Mesothelial cell of epicardium (in vitro differentiated cells): ENCODE results near the gene SLC26A8. TPM values are rescaled to one million over a fixed set of nuclear protein-coding genes. Genes with fewer than 3 reads are reported as not detected.

ENCODE experiments used
- DNase-seq, 2 experiments: peaks; one replicate each; pipeline ENCODE4 v3.0.0; 2021; ENCODE audit warnings: low spot score in 2 of 2; ENCODE audit not compliant: unreplicated experiment in 2 of 2
- H3K27ac Mint-ChIP-seq: 2 replicates; pipeline ENCODE4 v1.8.0; 2021; ENCODE audit warnings: mixed read lengths
- H3K27me3 Mint-ChIP-seq: 2 replicates; pipeline ENCODE4 v1.8.0; 2021; ENCODE audit warnings: low read depth, mixed read lengths
- H3K36me3 Mint-ChIP-seq: 2 replicates; pipeline ENCODE4 v1.8.0; 2021; ENCODE audit warnings: mixed read lengths
- H3K4me1 Mint-ChIP-seq: 2 replicates; pipeline ENCODE4 v1.8.0; 2021; ENCODE audit warnings: mixed read lengths
- H3K4me3 Mint-ChIP-seq: 2 replicates; pipeline ENCODE4 v1.8.0; 2021; ENCODE audit warnings: mild to moderate bottlenecking, moderate library complexity, mixed read lengths
- H3K9me3 Mint-ChIP-seq: 2 replicates; pipeline ENCODE4 v1.8.0; 2021; ENCODE audit warnings: mixed read lengths
- CTCF ChIP-seq: fragments of 200-600 bp; sonication (generic); IDR thresholded peaks from one replicate; pipeline ENCODE4 v1.5.0; 2021; ENCODE audit warnings: antibody characterized with exemption; ENCODE audit not compliant: unreplicated experiment
- total RNA-seq: library from RNA; stranded (reverse); gene quantifications from 3 replicates; pipeline ENCODE4 v1.2.1, GENCODE V29; 2021

Gene SLC26A8
- total RNA-seq, 1 donor from 2014 or later = 0.29 TPM

- no peak for DNase-seq
- TF ChIP-seq CTCF = no peak
- Mint-ChIP-seq H3K4me1 (peaks cover 3% of the 10 kb centered on the region), H3K9me3 (peaks cover 24% of the 10 kb centered on the region), H3K27me3 (no peaks in the 10 kb centered on the region), H3K27ac (no peak overlapping the region), H3K36me3 (peaks cover 42% of the 10 kb centered on the region), H3K4me3 (no peak overlapping the region)
These were observed 119.2 kb downstream of the SLC26A8 start for GRCh38 chr6:35905141-35905785.

GRCh38 chr6:35903679-35904078 is 120.8 kb downstream of the SLC26A8 start:
- Mint-ChIP-seq H3K27me3 (no peaks in the 10 kb centered on the region), H3K4me3 (no peak overlapping the region), H3K4me1 (peaks cover 3% of the 10 kb centered on the region), H3K27ac (no peak overlapping the region), H3K9me3 (peaks cover 15% of the 10 kb centered on the region), H3K36me3 (peaks cover 36% of the 10 kb centered on the region)
- DNase-seq = no peak
- TF ChIP-seq CTCF = no peak

- TF ChIP-seq CTCF = no peak
- Mint-ChIP-seq H3K4me3 (no peak overlapping the region), H3K4me1 (peaks cover 5% of the 10 kb centered on the region), H3K27me3 (no peaks in the 10 kb centered on the region), H3K36me3 (peaks cover 39% of the 10 kb centered on the region), H3K27ac (no peak overlapping the region), H3K9me3 (peaks cover 22% of the 10 kb centered on the region)
- DNase-seq = no peak
These were observed 124.0 kb downstream of the SLC26A8 start for GRCh38 chr6:35900448-35900847.

- H3K27ac Mint-ChIP-seq = no peak overlapping the region
- TF ChIP-seq CTCF = no peak
- no peak overlapping the region for H3K4me3 Mint-ChIP-seq
- H3K36me3 Mint-ChIP-seq = peaks cover 37% of the 10 kb centered on the region
- H3K9me3 Mint-ChIP-seq = peaks cover 23% of the 10 kb centered on the region
- peaks cover 16% of the 10 kb centered on the region for H3K4me1 Mint-ChIP-seq
- no peak for DNase-seq
- H3K27me3 Mint-ChIP-seq = no peaks in the 10 kb centered on the region
These were observed 126.4 kb downstream of the SLC26A8 start for GRCh38 chr6:35898003-35898402.

GRCh38 chr6:35897486-35897885 is 127.0 kb downstream of the SLC26A8 start:
- Mint-ChIP-seq H3K4me3 (no peak overlapping the region), H3K36me3 (peaks cover 37% of the 10 kb centered on the region), H3K27ac (no peak overlapping the region), H3K9me3 (peaks cover 23% of the 10 kb centered on the region), H3K4me1 (peaks cover 16% of the 10 kb centered on the region), H3K27me3 (no peaks in the 10 kb centered on the region)
- no peak for TF ChIP-seq CTCF
- no peak for DNase-seq
